Activated T-cell treated with anti-CD3 and anti-CD28 coated beads for 4 hours (primary cell): ENCODE data around the gene ADAMTS7.
"Not testable (repeated sequence)": the region's sequence is repeated elsewhere in the genome, so short reads cannot be mapped to it uniquely, and the experiment has no call there.

Experiments
- DNase-seq: peaks from one replicate; pipeline ENCODE4 v3.0.0-alpha.2; 2020

The ADAMTS7 gene

GRCh38 chr15:78781381-78781780 lies 29.9 kb downstream of the ADAMTS7 start:
- DNase-seq = not testable (repeated sequence)

- DNase-seq = not testable (repeated sequence)
Measured at GRCh38 chr15:78779975-78780374, 31.3 kb downstream of the ADAMTS7 start.

- DNase-seq = not testable (repeated sequence)
Measured at GRCh38 chr15:78779176-78779785, 32.0 kb downstream of the ADAMTS7 start.

- DNase-seq = no peak
Measured at GRCh38 chr15:78778422-78778821, 32.8 kb downstream of the ADAMTS7 start.

GRCh38 chr15:78777953-78778345 lies 33.3 kb downstream of the ADAMTS7 start:
- not testable (repeated sequence) for DNase-seq

- not testable (repeated sequence) for DNase-seq
Measured at GRCh38 chr15:78777290-78777952, 33.8 kb downstream of the ADAMTS7 start.

GRCh38 chr15:78776046-78776925 lies 35.0 kb downstream of the ADAMTS7 start:
- DNase-seq = not testable (repeated sequence)

GRCh38 chr15:78775472-78775871 lies 35.8 kb downstream of the ADAMTS7 start:
- DNase-seq = no peak

GRCh38 chr15:78774451-78774990 lies 36.7 kb downstream of the ADAMTS7 start:
- not testable (repeated sequence) for DNase-seq

GRCh38 chr15:78773765-78774450 lies 37.4 kb downstream of the ADAMTS7 start:
- not testable (repeated sequence) for DNase-seq

- DNase-seq = no peak
Measured at GRCh38 chr15:78772738-78773137, 38.5 kb downstream of the ADAMTS7 start.

- not testable (repeated sequence) for DNase-seq
Measured at GRCh38 chr15:78771436-78772000, 39.7 kb downstream of the ADAMTS7 start.

GRCh38 chr15:78771020-78771419 lies 40.2 kb downstream of the ADAMTS7 start:
- DNase-seq = not testable (repeated sequence)

GRCh38 chr15:78769473-78770225 lies 41.6 kb downstream of the ADAMTS7 start:
- DNase-seq = not testable (repeated sequence)

GRCh38 chr15:78768531-78769408 lies 42.5 kb downstream of the ADAMTS7 start:
- DNase-seq = no peak

GRCh38 chr15:78768096-78768495 lies 43.2 kb downstream of the ADAMTS7 start:
- no peak for DNase-seq

- no peak for DNase-seq
Measured at GRCh38 chr15:78767331-78767951, 43.8 kb downstream of the ADAMTS7 start.

- not testable (repeated sequence) for DNase-seq
Measured at GRCh38 chr15:78766641-78767071, 44.6 kb downstream of the ADAMTS7 start.

- DNase-seq = no peak
Measured at GRCh38 chr15:78766041-78766440, 45.2 kb downstream of the ADAMTS7 start.
